HS-5 (cell line): Measurements from ENCODE around the gene COPZ1.
A peak's percentile ranks its signal among the peaks of the same experiment; 100 is the strongest.

ENCODE experiments used
- DNase-seq: peaks from one replicate; pipeline ENCODE4 v3.0.0-alpha.2; 2012; ENCODE audit warnings: low read depth

COPZ1 gene

GRCh38 chr12:54358191-54358944 lies 33.4 kb downstream of the COPZ1 start:
- no peak for DNase-seq

GRCh38 chr12:54358945-54359761 lies 34.2 kb downstream of the COPZ1 start:
- DNase-seq: peak; percentile 96

- DNase-seq: no peak
Observed at GRCh38 chr12:54359762-54360351, 34.9 kb downstream of the COPZ1 start.

GRCh38 chr12:54360717-54361456 lies 36.0 kb downstream of the COPZ1 start:
- DNase-seq: no peak

GRCh38 chr12:54363047-54363446 lies 38.1 kb downstream of the COPZ1 start:
- DNase-seq: no peak

- no peak for DNase-seq
Observed at GRCh38 chr12:54363618-54364017, 38.7 kb downstream of the COPZ1 start.

GRCh38 chr12:54364413-54364812 lies 39.5 kb downstream of the COPZ1 start, which contains the start of gene GPR84:
GPR84 (minus strand) TSS chr12:54364486; CDS start chr12:54363851, 635 bp downstream.
- no peak for DNase-seq

GRCh38 chr12:54368025-54368708 lies 43.2 kb downstream of the COPZ1 start:
- DNase-seq: no peak

- DNase-seq: no peak
Observed at GRCh38 chr12:54368709-54369596, 44.0 kb downstream of the COPZ1 start.

GRCh38 chr12:54369597-54370131 lies 44.7 kb downstream of the COPZ1 start:
- no peak for DNase-seq

GRCh38 chr12:54370171-54370730 lies 45.3 kb downstream of the COPZ1 start:
- DNase-seq: no peak

GRCh38 chr12:54371328-54372112 lies 46.6 kb downstream of the COPZ1 start:
- no peak for DNase-seq

GRCh38 chr12:54372113-54372806 lies 47.3 kb downstream of the COPZ1 start:
- DNase-seq: no peak

GRCh38 chr12:54373649-54374561 lies 49.0 kb downstream of the COPZ1 start:
- DNase-seq: no peak

GRCh38 chr12:54374562-54375258 lies 49.8 kb downstream of the COPZ1 start:
- no peak for DNase-seq

GRCh38 chr12:54375259-54375579 lies 50.3 kb downstream of the COPZ1 start:
- DNase-seq: no peak

- no peak for DNase-seq
Observed at GRCh38 chr12:54376596-54376995, 51.7 kb downstream of the COPZ1 start.
